SK-MEL-5 (cell line): ENCODE measurements around the gene CLCN1. TPM values are rescaled to one million over a fixed set of nuclear protein-coding genes. Genes with fewer than 3 reads are reported as not detected.

Experiments used
- DNase-seq: peaks from one replicate; pipeline ENCODE4 v3.0.0-alpha.2; 2016; ENCODE audit warnings: low read depth, low spot score
- in situ Hi-C: cut with HindIII; loops from 2 replicates; pipeline ENCODE4 v1.10.0; 2016; ENCODE audit warnings: low sequenced_read_pairs, high pct_unique_total_duplicates, low pct_unique_long_range_greater_than_20kb
- total RNA-seq: library from RNA; depleted of rRNA; stranded (reverse); fragments of >200 nt; shearing (Covaris generic); gene quantifications from 2 replicates; pipeline ENCODE4 v1.2.3, GENCODE V29; 2014

The CLCN1 gene
- total RNA-seq, 1 experiment from 2014 or later, result not detected

DNA sequence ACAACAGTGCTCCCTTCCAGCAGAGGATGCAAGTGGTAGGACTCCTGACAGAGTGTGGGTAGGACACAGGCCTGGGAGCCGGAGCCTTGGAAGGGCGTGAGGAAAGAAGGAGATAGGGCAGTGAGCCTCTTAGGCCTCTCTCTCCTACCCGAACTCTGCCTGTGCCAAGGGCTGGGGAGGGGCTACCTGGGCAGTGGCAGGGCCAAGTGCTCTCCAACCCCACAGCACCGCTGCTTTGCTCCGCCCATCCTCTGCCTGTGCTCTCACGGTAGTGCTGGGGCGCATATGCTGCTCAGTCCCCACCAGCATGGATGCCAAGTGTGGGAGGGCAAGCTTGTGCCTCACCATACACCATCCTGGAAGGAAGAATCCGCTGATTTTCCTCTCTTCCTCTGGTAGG, 39.1 kb downstream of the CLCN1 start:
- in situ Hi-C loops, result no loop called here
- DNase-seq, result no peak

GRCh38 chr7:143355450-143356385, 39.8 kb downstream of the CLCN1 start:
- in situ Hi-C loops, result no loop called here
- DNase-seq, result no peak

DNA sequence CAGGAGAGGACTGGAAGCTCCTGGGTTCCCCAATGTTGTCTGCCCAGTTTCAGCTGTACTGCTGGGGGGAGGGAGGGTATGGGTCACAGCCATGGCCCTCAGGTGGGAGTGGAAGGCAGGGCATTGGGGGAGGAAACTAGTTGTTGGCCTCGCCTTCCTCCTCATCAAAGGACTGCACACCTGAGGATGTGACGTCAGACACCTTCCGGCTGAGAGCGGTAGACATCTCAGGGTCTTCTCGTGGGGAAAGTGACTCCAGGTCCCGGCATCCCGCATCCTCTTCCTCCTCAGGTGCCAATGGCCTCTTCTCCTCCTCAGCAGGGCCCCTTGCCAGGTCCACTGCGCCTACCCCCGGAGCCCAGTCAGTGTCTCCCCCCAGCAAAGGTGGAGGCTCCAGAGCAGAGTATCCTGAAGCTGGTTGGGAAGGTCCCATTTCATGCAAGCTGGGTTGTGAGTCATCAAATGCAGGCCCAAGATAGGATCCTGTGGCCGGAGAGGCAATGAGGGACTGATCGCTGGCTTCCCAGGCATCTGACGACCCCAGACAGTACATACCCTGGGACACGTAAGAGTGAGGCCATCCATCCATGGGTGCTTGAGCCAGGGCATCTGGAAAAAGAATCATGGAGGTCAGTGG, 40.6 kb downstream of the CLCN1 start:
- in situ Hi-C loops, result no loop called here
- DNase-seq, result no peak

- no peak for DNase-seq
- in situ Hi-C loops, result no loop called here
Measured at GRCh38 chr7:143358626-143359025, 42.7 kb downstream of the CLCN1 start.

GRCh38 chr7:143359771-143360353, 44.0 kb downstream of the CLCN1 start:
- DNase-seq, result no peak
- in situ Hi-C loops, result no loop called here

DNA sequence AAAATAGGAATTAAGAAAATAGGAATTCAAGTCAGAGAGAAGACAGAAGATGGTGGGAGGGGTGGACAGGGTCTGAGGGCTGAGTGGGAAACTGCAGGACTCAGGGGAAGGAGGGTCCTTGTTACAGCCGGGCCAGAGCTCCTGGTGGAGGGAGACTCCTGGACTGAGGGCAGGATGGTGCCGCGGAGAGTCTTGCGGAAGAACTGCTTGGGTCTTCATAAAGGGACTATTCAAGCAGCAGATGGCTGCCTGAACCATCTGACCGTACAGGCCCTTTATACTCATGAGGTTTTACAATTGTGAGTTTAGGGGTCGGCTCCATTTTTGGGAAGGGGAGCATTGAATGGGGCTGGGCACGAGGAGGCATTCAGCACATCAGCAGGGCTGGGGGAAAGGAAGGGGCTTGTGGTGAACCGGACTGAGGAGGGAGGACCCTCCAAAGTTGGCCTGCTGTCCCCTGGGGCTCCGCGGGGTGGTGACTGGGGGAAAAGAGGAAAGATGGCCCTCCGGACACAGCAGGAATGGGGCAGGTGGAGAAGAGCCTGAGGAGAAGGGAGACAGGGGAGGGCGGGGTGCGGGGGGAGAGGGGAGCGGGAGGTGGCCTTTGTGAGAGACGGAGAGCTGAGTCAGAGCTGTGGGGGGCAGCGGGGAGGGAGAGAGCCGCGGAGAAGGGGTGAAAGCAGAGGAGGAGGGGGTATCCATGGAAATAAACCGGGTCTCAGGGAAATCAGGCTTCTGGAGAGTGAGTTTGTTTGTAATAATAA, 45.1 kb downstream of the CLCN1 start:
- in situ Hi-C loops, result no loop called here
- peak; percentile 26 for DNase-seq

GRCh38 chr7:143361552-143362130, 45.7 kb downstream of the CLCN1 start:
- DNase-seq, result no peak
- in situ Hi-C loops, result no loop called here

DNA sequence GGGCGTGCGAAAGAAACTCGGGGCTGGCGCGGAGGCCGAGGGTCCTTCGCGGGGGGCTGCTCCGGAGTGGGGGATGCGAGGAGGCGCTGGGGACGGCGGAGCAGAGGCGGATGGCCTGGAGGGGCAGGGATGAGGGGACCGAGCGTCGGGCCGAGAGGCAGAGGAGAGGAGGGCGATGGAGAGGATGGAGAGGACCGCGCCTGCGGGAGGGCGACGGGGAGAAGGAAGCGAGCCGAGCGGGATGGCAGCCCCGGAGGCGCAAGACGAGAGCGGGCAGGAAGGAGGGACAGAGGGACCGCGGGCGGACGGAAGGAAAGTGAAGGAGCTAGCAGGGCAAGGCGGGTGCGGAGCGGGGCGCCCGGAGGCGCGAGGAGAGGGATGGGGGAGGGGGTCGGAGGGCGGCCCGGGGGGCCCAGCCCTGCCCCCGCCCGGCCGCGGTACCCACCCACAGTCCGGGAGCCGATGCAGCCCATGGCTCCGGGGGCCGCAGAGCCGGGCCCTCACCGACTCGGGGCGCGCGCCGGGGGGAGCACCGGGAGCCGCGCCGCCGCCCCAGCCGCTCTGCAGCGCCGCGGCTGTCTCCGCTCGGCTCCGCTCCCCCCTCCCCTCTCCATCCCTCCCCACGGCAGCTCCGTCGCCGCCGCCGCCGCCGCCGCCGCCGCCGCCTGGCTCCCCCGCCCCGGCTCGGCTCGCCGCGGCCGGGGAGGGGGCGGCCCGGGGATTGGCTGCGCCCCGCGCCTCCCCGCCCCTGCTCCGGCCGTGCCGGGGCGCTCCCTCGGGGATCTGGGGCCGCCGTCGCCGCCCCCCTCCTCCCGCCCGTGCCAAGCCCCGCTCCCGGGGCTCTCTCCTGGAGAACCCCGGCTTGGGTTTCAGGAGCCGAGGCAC, 46.5 kb downstream of the CLCN1 start, which contains the start of gene FAM131B:
Gene FAM131B (minus strand): TSS at position 583 of the 885 bp plus-strand sequence. CDS start 110 bp downstream, at position 473.
- DNase-seq, result no peak
- in situ Hi-C loops, result no loop called here

DNA sequence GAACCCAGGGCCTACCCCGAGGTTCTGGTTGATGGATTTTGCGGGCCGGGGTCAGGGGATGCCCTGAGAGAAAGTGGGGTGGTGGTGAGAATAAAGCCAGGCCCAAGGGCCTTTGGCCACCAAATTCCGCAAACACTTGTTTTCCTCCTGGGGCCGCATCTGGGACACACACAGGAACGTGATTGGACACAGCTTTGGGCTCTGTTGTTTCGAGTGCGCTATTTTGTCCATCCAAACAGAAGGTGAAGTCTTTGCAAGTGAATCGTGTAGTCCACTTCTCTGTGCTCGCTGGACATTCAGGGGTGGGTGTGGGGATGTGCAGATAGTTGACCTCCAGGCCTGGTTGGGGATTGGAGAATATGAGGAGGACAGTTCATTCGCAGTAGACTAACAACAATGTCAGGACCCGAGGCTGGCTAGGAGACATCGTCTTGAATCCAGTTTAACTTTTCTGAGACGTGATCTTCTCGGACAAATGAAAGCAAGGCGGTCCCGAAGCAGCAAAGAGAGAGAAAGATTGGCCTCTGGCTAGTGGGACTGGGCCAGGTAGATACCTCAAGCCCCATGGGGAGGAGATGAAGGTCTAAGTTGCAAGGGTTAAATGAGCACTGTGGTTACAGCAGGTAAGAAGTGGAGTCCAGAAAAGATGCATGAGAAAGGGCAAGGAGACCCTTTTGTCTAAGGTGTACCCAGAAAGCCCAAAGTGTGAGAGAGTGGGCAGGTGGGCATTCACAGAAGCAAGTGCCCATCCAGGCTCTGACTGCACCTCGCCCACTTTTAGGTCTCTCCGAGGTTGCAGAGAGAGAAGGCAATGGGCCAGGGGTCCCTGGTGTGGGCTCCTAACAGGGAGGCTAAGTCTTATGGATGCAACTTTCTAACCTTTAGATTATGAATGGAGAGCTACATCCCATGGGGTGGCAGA, 47.4 kb downstream of the CLCN1 start:
- DNase-seq, result no peak
- in situ Hi-C loops, result no loop called here

GRCh38 chr7:143367972-143368371, 52.1 kb downstream of the CLCN1 start:
- DNase-seq, result no peak
- in situ Hi-C loops, result no loop called here

DNA sequence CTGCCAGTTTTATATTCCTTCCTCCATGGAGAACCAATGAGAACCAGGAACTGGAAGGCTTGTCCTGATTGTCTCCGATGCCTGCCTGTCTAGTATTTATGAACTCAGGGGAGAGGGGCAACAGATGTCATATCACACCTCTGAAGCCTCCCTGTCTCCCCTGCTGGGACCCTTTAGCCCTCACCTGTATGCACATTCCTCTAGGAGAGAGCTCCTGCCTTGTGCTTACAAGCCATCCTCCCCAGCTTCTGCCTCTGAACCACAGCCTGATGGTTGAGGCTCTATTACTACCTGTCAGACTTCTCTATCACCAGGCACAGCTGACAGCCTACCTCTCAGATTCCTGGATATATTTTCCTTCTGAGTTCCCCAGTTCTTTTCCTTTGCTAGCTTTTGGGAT, 52.5 kb downstream of the CLCN1 start:
- DNase-seq, result no peak
- in situ Hi-C loops, result no loop called here

DNA sequence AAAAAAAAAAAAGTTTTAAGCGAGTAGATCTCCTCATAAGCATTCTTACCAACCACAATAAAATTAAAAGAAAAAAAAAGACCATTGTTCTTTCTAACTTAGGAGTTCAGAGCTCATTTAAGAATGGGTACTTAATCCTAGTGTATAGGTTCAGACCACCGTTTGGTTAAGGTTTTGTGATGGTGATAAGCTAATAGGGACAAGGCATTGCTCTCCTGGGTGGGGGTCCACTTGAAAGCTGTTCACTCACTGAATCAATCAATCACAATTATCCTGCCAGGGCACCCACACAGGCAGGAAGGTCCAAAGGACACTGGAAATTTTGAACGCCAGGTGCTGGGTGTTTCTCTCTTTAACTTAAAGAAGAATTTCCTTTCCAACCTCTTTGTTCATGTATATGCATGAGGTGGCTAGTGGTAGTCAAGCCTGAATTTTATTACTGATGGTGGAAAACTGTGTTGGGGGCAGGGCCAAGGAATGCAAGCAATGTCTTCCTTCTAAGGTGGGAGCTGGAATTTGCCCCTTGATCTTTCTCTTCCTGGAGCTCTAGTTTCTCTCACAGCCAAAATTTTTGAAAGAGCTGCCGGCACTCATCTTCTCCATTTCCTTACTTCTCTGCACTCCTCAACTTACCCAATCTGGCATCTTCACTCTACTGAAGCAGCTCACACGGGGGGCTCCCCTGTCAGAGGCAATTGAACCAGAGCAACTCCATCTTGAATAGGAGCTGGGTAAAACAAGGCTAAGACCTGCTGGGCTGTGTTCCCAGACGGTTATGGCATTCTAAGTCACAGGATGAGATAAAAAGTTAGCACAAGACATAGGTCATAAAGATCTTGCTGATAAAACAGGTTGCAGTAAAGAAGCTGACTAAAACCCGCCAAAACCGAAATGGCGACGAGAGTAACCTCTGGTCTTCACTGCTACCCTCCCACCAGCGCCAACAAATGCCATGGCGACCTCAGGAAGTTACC, 54.1 kb downstream of the CLCN1 start:
- no peak for DNase-seq
- in situ Hi-C loops, result no loop called here

DNA sequence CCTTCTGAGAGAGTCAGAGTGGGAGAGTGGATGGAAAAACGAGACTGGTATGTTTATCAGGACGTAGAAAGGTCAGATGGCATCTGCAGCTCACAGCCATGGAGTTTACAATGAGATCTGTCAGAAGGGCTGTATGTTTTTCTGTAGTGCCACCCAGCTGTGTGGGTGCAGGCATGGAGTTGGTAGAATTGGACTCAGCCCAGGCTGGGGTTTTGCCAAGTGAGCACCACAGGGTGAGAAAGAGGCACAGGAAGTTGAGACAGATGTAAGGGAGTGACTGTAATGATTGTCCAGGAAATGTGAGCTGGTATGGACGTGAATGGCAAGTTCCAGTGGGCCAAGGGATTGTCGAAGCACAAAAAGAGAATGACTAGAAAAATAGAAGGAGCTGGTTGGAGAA, 56.2 kb downstream of the CLCN1 start:
- in situ Hi-C loops, result no loop called here
- DNase-seq, result peak; percentile 83

GRCh38 chr7:143373255-143373794, 57.4 kb downstream of the CLCN1 start:
- no peak for DNase-seq
- in situ Hi-C loops, result no loop called here
